ENCODE measurements around the gene RAPGEF1.

The RAPGEF1 gene

DNA sequence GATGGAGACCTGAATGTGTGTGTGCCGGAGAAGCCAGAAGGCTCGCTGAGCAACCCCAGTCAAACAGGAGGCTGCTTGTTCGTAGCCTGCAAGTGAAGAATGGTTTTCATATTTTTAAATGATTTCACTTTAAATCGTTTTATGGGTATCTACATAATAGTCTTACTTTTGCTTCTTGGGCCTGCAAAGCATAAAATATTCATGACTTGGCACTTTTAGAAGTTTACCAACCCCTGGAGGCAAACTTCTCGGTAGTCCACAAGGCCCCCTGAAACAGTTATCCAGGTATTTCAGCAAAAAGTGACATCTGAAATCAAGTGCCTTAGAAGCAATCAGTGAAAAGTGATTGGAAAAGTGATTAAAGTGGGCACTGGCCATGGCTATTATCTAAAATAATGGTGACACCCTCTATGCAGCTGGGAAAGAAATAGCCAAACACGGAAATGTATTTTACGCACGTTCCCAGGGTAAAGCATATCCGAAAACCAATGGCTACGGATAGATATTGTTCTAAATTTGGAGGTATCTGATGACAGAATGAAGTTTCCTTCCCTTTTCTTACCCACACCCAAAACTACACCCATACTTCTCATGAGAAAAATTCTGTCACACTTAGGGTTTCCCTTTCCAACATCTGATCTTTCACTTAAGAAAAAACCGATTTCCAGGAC lies 39.0 kb downstream of the RAPGEF1 start:
- H3K27me3 ChIP-seq (ENCODE audit: insufficient read depth, poor library complexity, severe bottlenecking): no peaks in the 10 kb centered on the region
- DNase-seq (ENCODE audit: low spot score) (no peak), ATAC-seq (ENCODE audit: low read depth) (no peak)
- TF ChIP-seq, protein P1, sequence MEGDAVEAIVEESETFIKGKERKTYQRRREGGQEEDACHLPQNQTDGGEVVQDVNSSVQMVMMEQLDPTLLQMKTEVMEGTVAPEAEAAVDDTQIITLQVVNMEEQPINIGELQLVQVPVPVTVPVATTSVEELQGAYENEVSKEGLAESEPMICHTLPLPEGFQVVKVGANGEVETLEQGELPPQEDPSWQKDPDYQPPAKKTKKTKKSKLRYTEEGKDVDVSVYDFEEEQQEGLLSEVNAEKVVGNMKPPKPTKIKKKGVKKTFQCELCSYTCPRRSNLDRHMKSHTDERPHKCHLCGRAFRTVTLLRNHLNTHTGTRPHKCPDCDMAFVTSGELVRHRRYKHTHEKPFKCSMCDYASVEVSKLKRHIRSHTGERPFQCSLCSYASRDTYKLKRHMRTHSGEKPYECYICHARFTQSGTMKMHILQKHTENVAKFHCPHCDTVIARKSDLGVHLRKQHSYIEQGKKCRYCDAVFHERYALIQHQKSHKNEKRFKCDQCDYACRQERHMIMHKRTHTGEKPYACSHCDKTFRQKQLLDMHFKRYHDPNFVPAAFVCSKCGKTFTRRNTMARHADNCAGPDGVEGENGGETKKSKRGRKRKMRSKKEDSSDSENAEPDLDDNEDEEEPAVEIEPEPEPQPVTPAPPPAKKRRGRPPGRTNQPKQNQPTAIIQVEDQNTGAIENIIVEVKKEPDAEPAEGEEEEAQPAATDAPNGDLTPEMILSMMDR (IDR thresholded peaks at IDR 0.05; ENCODE audit: poor library complexity, severe bottlenecking): no peak
- H3K36me3 ChIP-seq (ENCODE audit: low read depth): no peaks in the 10 kb centered on the region
- no peaks in the 10 kb centered on the region for H3K9me3 ChIP-seq (ENCODE audit: severe bottlenecking)
- H3K4me1 ChIP-seq (ENCODE audit: insufficient read depth, poor library complexity, severe bottlenecking): peaks cover 27% of the 10 kb centered on the region
- H3K27ac ChIP-seq (ENCODE audit: poor library complexity, severe bottlenecking): no peak overlapping the region
- no peak overlapping the region for H3K4me3 ChIP-seq (ENCODE audit: severe bottlenecking)

DNA sequence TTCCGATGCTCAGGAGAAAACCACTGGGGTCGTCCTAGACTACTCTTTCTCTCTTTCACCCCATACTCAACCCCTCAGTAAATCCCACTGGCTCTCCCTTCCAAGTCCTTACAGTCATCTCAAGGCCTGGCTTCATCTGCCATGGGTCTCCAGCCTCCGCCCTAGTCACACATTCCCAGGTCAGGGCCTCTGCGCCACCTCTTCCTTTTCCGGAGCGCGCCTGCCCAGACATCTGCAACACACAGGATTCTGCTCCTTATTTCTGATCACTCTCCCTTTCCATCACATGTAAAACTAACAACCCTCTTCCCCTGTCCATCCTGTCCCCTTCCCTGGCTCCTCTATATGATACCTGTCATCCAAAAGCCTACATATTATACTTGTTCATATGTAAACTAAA lies 39.8 kb downstream of the RAPGEF1 start:
- H3K4me1 ChIP-seq (ENCODE audit: insufficient read depth, poor library complexity, severe bottlenecking): peaks cover 27% of the 10 kb centered on the region
- H3K4me3 ChIP-seq (ENCODE audit: severe bottlenecking): no peak overlapping the region
- no peak overlapping the region for H3K27ac ChIP-seq (ENCODE audit: poor library complexity, severe bottlenecking)
- H3K27me3 ChIP-seq (ENCODE audit: insufficient read depth, poor library complexity, severe bottlenecking): no peaks in the 10 kb centered on the region
- no peaks in the 10 kb centered on the region for H3K9me3 ChIP-seq (ENCODE audit: severe bottlenecking)
- H3K36me3 ChIP-seq (ENCODE audit: low read depth): no peaks in the 10 kb centered on the region
- TF ChIP-seq, protein P1 (IDR thresholded peaks at IDR 0.05; ENCODE audit: poor library complexity, severe bottlenecking): no peak
- DNase-seq (ENCODE audit: low spot score) (no peak), ATAC-seq (ENCODE audit: low read depth) (no peak)

DNA sequence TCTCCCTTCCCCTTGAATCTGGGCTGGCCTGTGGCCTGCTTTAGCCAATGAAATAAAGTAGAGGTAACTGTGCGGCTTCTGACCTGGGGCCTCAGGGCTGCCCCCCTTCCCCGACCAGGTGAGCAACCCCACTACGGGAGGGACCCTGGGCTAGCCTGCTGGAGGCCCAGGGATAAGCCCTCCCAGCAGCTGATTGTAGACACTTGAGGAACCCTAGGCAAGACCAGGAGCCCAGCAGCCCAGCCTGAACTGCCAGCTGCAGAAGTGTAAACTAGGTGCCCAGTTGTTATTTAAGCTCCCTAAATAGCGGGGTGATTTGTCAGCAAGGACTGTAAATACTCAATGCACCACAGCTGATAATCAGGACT lies 41.3 kb downstream of the RAPGEF1 start:
- TF ChIP-seq, protein P1 (IDR thresholded peaks at IDR 0.05; ENCODE audit: poor library complexity, severe bottlenecking): no peak
- Histone ChIP-seq H3K27me3 (ENCODE audit: insufficient read depth, poor library complexity, severe bottlenecking) (no peaks in the 10 kb centered on the region), H3K36me3 (ENCODE audit: low read depth) (no peaks in the 10 kb centered on the region), H3K4me3 (ENCODE audit: severe bottlenecking) (no peak overlapping the region), H3K27ac (ENCODE audit: poor library complexity, severe bottlenecking) (no peak overlapping the region), H3K4me1 (ENCODE audit: insufficient read depth, poor library complexity, severe bottlenecking) (peaks cover 14% of the 10 kb centered on the region), H3K9me3 (ENCODE audit: severe bottlenecking) (no peaks in the 10 kb centered on the region)
- ATAC-seq (ENCODE audit: low read depth) (no peak), DNase-seq (ENCODE audit: low spot score) (no peak)

GRCh38 chr9:131697908-131698617 lies 41.8 kb downstream of the RAPGEF1 start:
- Histone ChIP-seq H3K4me1 (ENCODE audit: insufficient read depth, poor library complexity, severe bottlenecking) (peaks cover 9% of the 10 kb centered on the region), H3K36me3 (ENCODE audit: low read depth) (no peaks in the 10 kb centered on the region), H3K4me3 (ENCODE audit: severe bottlenecking) (no peak overlapping the region), H3K27ac (ENCODE audit: poor library complexity, severe bottlenecking) (no peak overlapping the region), H3K27me3 (ENCODE audit: insufficient read depth, poor library complexity, severe bottlenecking) (no peaks in the 10 kb centered on the region), H3K9me3 (ENCODE audit: severe bottlenecking) (no peaks in the 10 kb centered on the region)
- no peak for DNase-seq (ENCODE audit: low spot score)
- TF ChIP-seq, protein P1 (IDR thresholded peaks at IDR 0.05; ENCODE audit: poor library complexity, severe bottlenecking): no peak
- ATAC-seq (ENCODE audit: low read depth): no peak

- TF ChIP-seq, protein P1 (IDR thresholded peaks at IDR 0.05; ENCODE audit: poor library complexity, severe bottlenecking): no peak
- no peaks in the 10 kb centered on the region for H3K4me1 ChIP-seq (ENCODE audit: insufficient read depth, poor library complexity, severe bottlenecking)
- ATAC-seq (ENCODE audit: low read depth) (no peak), DNase-seq (ENCODE audit: low spot score) (no peak)
- no peak overlapping the region for H3K4me3 ChIP-seq (ENCODE audit: severe bottlenecking)
- H3K36me3 ChIP-seq (ENCODE audit: low read depth): no peaks in the 10 kb centered on the region
- no peaks in the 10 kb centered on the region for H3K27me3 ChIP-seq (ENCODE audit: insufficient read depth, poor library complexity, severe bottlenecking)
- H3K9me3 ChIP-seq (ENCODE audit: severe bottlenecking): no peaks in the 10 kb centered on the region
- H3K27ac ChIP-seq (ENCODE audit: poor library complexity, severe bottlenecking): no peak overlapping the region
These were observed 42.8 kb downstream of the RAPGEF1 start for GRCh38 chr9:131697097-131697496.

Measured in RWPE2 (cell line).